Hematopoietic multipotent progenitor cell treated with erythropoietin and hydrocortisone succinate and interleukin-3 and kit ligand, for 15 days (in vitro differentiated cells): ENCODE data around the gene KRT9.
"Not testable (repeated sequence)": the region's sequence is repeated elsewhere in the genome, so short reads cannot be mapped to it uniquely, and the experiment has no call there.

Experiments used
- DNase-seq: peaks from one replicate; pipeline ENCODE4 v3.0.0-alpha.2; 2015; ENCODE audit warnings: low spot score

The KRT9 gene

GRCh38 chr17:41545829-41546410, 25.9 kb downstream of the KRT9 start:
- DNase-seq = no peak

- no peak for DNase-seq
Observed at GRCh38 chr17:41544935-41545334, 26.9 kb downstream of the KRT9 start.

- DNase-seq = no peak
Observed at GRCh38 chr17:41544491-41544892, 27.4 kb downstream of the KRT9 start.

- not testable (repeated sequence) for DNase-seq
Observed at GRCh38 chr17:41542786-41543185, 29.1 kb downstream of the KRT9 start.

GRCh38 chr17:41542357-41542756, 29.5 kb downstream of the KRT9 start:
- DNase-seq = no peak

- DNase-seq = no peak
Observed at GRCh38 chr17:41540921-41541625, 30.8 kb downstream of the KRT9 start.

- no peak for DNase-seq
Observed at GRCh38 chr17:41539979-41540701, 31.7 kb downstream of the KRT9 start.

GRCh38 chr17:41539071-41539492, 32.8 kb downstream of the KRT9 start:
- DNase-seq = no peak

- no peak for DNase-seq
Observed at GRCh38 chr17:41538565-41538991, 33.3 kb downstream of the KRT9 start.

GRCh38 chr17:41537990-41538389, 33.9 kb downstream of the KRT9 start:
- DNase-seq = no peak

GRCh38 chr17:41537614-41537954, 34.3 kb downstream of the KRT9 start:
- DNase-seq = no peak

- no peak for DNase-seq
Observed at GRCh38 chr17:41536741-41537613, 34.9 kb downstream of the KRT9 start.

- DNase-seq = no peak
Observed at GRCh38 chr17:41535764-41536481, 35.9 kb downstream of the KRT9 start.

- DNase-seq = no peak
Observed at GRCh38 chr17:41534899-41535546, 36.8 kb downstream of the KRT9 start.

GRCh38 chr17:41533613-41534012, 38.2 kb downstream of the KRT9 start:
- DNase-seq = no peak

GRCh38 chr17:41532947-41533570, 38.8 kb downstream of the KRT9 start:
- DNase-seq = no peak

GRCh38 chr17:41531993-41532392, 39.9 kb downstream of the KRT9 start:
- no peak for DNase-seq

- no peak for DNase-seq
Observed at GRCh38 chr17:41530062-41531048, 41.5 kb downstream of the KRT9 start.

GRCh38 chr17:41529491-41529915, 42.4 kb downstream of the KRT9 start:
- no peak for DNase-seq
